T-helper 17 cell (primary cell): Measurements from ENCODE around the gene TSPAN13. TPM values are rescaled to one million over a fixed set of nuclear protein-coding genes. Genes with fewer than 3 reads are reported as not detected.
"Not testable (repeated sequence)": the region's sequence is repeated elsewhere in the genome, so short reads cannot be mapped to it uniquely, and the experiment has no call there.

Experiments used
- ATAC-seq: fragments of 150-1000 bp; cut with Tn5 transposase; 2 replicates; pipeline ENCODE4 v1.10.0; 2021; ENCODE audit warnings: mild to moderate bottlenecking, moderate library complexity
- DNase-seq, 3 donors: peaks; one replicate each; pipeline versions ENCODE4 v3.0.0 to v3.0.0-alpha.2; 2020 to 2021
- H3K9me3 ChIP-seq: one replicate; pipeline ENCODE4 v1.7.0; 2013; ENCODE audit warnings: low read length, mild to moderate bottlenecking; ENCODE audit not compliant: control insufficient read depth, poor library complexity, severe bottlenecking
- H3K27ac Mint-ChIP-seq: one replicate; pipeline ENCODE4 v1.8.0; 2022; ENCODE audit warnings: mild to moderate bottlenecking, moderate library complexity, mixed read lengths
- H3K27me3 Mint-ChIP-seq: one replicate; pipeline ENCODE4 v1.8.0; 2022; ENCODE audit warnings: mixed read lengths
- H3K36me3 Mint-ChIP-seq: one replicate; pipeline ENCODE4 v1.8.0; 2022; ENCODE audit warnings: low read depth, mixed read lengths
- H3K4me1 Mint-ChIP-seq: one replicate; pipeline ENCODE4 v1.8.0; 2022; ENCODE audit warnings: mild to moderate bottlenecking, mixed read lengths
- H3K4me3 Mint-ChIP-seq: one replicate; pipeline ENCODE4 v1.8.0; 2022; ENCODE audit warnings: mild to moderate bottlenecking, moderate library complexity, mixed read lengths
- total RNA-seq, 4 donors: library from RNA in 2 of 4; stranded (reverse) in 2 of 4; gene quantifications; one replicate each; pipeline ENCODE4 v1.2.3 and lab custom pipeline; 2022 to 2026

The TSPAN13 gene
- total RNA-seq, 2 donors from 2014 or later = 0.42 to 1.4 TPM

DNA sequence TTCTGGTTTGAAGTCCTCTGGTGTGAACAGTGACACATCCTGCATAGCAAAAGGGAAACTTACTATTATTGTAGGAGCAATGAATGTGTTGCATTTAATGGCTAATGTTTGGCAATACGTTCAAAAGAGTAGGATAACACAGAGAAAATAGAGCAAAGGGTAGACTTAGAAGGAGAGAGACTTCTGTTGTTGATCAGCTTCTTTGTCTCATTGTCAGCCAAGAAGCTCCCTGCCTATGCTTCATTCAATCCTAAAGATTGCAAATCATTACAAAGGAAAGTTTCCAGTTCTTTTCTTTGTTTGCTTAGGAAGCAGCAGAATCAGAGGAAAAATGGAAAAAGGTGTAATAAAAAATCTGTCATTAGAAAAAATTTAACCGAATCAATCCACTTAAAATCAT, 7.9 kb upstream of the TSPAN13 start:
- H3K27ac Mint-ChIP-seq = no peak overlapping the region
- ATAC-seq (no peak), DNase-seq (no peak)
- no peak overlapping the region for H3K4me3 Mint-ChIP-seq
- H3K27me3 Mint-ChIP-seq = peaks cover 29% of the 10 kb centered on the region
- H3K36me3 Mint-ChIP-seq = no peaks in the 10 kb centered on the region
- H3K9me3 ChIP-seq = no peaks in the 10 kb centered on the region
- no peaks in the 10 kb centered on the region for H3K4me1 Mint-ChIP-seq

DNA sequence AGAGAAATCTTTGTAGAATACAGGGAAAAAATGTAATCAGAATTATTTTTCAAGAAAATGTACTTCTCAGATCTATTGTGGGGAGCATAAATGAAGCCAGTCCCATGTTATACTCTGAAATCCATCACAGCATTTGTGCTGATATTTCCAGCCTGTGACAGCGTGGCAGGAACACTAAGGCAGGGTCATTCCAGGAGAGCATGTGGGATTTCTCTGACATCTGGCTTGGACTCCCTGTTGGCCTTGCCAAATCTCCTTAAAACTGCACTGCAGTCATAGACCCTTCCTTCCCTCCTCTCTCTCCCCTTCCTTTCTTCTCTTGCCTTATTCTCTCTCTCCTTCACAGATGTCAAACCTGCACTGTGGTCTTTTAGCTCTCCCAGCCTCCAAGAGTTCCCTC, 6.5 kb upstream of the TSPAN13 start:
- no peak for ATAC-seq
- no peak overlapping the region for H3K4me3 Mint-ChIP-seq
- no peaks in the 10 kb centered on the region for H3K4me1 Mint-ChIP-seq
- peaks cover 28% of the 10 kb centered on the region for H3K27me3 Mint-ChIP-seq
- DNase-seq = no peak
- H3K27ac Mint-ChIP-seq = no peak overlapping the region
- no peaks in the 10 kb centered on the region for H3K9me3 ChIP-seq
- no peaks in the 10 kb centered on the region for H3K36me3 Mint-ChIP-seq

DNA sequence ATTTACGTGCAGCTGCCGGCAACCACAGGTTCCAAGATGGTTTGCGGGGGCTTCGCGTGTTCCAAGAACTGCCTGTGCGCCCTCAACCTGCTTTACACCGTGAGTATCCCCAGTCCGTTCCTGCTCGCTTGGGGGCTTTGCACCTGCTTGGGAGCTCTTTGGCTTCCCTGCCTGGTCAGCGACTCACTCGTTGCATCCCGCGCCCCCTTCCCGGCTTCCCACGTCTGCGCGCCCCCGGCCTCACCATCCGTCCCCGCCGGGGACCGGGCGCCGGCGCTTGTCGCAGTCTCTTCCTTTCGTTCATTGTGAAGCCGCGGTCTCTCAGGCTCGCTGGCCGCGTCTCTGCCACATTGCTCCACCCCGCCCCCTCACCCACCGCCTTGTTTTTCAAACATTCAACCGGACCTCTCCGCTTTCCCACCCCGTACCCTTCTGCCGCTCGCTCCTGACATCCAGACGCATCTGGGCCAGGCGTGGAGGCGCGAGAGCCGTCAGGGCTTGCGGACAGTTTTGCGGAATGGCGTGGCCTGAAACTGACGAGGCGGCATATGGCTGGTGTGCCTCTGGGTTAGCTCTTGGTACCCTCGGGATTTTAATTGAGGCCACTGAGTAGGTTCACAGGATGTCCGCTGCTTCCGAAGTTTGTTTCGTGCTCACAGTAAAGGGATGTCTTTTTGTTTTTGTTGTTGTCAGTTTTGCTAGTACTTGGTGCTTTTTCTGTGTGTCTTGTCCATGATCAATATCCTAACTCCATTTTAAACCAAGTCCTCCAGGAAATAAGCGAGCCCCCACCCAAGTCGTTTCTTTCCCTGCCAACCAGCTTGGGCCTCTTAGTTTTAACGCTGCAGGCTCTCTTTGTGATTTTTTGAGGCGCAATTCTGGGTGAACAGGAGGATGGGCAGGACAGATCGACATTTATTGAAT, 639 bp downstream of the TSPAN13 start:
- peaks cover 36% of the 10 kb centered on the region for H3K27me3 Mint-ChIP-seq
- DNase-seq (peak in 1 of 3 donors; percentile 3), ATAC-seq (peak; percentile 18)
- no peaks in the 10 kb centered on the region for H3K36me3 Mint-ChIP-seq
- H3K9me3 ChIP-seq = no peaks in the 10 kb centered on the region
- peaks cover 11% of the 10 kb centered on the region for H3K4me1 Mint-ChIP-seq
- peak overlapping the region; percentile 87 for H3K4me3 Mint-ChIP-seq
- no peak overlapping the region for H3K27ac Mint-ChIP-seq

DNA sequence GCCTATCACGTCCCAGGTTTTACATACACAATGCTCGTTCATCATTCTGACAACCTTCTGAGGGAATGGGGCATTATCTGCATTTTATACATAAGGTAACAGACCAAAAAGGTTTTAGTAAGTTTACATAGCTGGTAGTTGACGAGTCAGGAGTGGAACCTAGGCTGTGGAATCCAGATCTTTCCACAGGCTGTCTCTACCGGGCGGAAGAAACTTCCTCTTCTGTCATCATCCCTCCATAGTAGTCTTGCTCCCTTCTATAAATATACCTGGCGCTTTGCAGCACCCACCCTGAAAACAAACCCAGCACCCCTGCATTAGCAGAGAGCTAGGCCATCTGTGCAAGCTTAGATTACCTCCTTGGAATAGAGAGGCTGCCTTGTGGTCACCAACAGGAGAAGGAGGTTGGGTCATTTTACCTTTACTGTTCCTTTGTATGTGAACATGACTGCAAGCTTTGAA, 1.3 kb downstream of the TSPAN13 start:
- Mint-ChIP-seq H3K27ac (no peak overlapping the region), H3K36me3 (no peaks in the 10 kb centered on the region), H3K4me1 (peaks cover 11% of the 10 kb centered on the region), H3K27me3 (peaks cover 33% of the 10 kb centered on the region), H3K4me3 (peak overlapping the region; percentile 87)
- DNase-seq (no peak), ATAC-seq (no peak)
- H3K9me3 ChIP-seq = no peaks in the 10 kb centered on the region

DNA sequence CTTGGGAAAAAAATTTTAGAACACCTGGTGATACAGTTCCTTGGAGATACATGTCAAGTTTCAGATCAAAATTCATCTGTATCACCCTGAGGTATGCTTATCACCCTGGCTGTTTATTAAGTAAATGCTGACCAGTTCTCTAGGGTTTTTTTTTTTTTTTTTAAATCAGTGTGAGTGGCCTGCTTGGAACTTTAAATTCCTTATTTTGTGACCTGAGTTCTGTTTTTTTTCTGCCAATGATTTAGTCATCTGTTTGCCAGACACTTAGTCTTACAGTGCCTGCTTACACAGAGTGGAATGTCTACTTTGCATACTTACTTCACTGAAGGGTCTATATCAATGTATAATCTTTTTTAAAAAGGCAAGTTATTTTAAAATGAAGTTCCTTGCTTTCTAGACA, 1.8 kb downstream of the TSPAN13 start:
- H3K36me3 Mint-ChIP-seq = peaks cover 1% of the 10 kb centered on the region
- peaks cover 11% of the 10 kb centered on the region for H3K4me1 Mint-ChIP-seq
- no peaks in the 10 kb centered on the region for H3K9me3 ChIP-seq
- no peak for DNase-seq
- H3K4me3 Mint-ChIP-seq = no peak overlapping the region
- H3K27me3 Mint-ChIP-seq = peaks cover 33% of the 10 kb centered on the region
- no peak for ATAC-seq
- no peak overlapping the region for H3K27ac Mint-ChIP-seq

DNA sequence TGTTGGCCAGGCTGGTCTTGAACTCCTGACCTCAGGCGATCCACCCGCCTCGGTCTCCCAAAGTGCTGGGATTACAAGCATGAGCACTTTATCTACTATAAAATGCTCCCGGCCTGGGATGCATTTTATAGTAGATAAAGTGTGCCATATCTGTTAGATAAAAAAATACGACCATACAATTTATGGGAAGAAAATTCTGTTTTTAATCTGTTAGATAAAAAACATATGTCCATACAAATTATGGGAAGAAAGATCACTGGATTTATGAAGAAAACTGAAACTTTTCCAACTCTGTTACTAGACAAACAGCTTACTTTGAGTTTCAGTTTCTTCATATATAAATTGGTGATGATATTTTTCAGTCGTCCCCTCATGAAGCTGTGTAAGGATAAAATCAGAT, 4.5 kb downstream of the TSPAN13 start:
- peaks cover 2% of the 10 kb centered on the region for H3K36me3 Mint-ChIP-seq

DNA sequence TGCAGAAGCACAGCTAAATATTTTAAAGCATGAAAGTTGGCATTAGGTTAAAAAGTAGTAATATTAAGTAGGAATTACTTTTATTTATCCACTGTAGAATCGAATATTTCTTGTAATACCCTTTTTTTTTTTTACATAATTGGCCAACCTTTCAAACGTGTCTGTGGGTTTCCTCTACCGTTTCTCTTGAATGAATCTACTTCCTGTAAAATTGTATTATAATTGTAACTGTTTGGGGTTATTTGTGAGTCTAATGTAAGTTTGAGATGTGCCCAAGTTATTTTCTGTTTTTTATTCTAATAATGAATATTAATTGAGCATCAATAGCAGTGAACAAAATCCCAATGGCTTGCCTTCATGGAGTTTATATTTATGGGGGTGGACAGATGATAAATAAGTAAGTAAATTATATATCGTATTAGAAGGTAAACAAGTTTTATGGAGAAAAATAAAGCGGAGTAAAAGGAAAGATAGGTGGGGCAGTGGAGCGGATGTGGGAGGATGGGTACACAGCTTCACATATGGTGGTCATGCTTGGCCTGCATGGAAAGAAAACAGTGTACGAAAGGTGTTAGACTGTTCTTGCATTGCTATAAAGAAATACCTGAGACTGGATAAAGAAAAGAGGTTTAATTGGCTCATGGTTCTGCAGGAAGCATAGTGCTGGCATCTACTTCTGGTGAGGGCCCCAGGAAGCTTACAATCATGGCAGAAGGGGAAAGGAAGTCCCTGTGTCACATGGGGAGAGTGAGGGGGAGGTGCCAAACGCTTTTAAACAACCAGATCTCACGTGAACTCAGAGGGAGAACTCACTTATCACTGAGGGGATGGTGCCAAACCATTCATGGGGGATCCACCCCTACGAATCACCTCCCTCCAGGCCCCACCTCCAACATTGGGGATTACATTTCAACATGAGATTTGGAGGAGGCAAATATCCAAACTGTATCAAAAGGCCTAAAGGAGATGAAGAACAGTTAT, 5.4 kb downstream of the TSPAN13 start:
- Mint-ChIP-seq H3K36me3 (peaks cover 2% of the 10 kb centered on the region), H3K4me1 (peaks cover 11% of the 10 kb centered on the region), H3K27ac (peak overlapping the region; percentile 3), H3K4me3 (no peak overlapping the region), H3K27me3 (peaks cover 26% of the 10 kb centered on the region)
- DNase-seq (no peak), ATAC-seq (no peak)
- no peaks in the 10 kb centered on the region for H3K9me3 ChIP-seq

More for the DNA sequence above, 4.5 kb downstream of the TSPAN13 start:
- peaks cover 11% of the 10 kb centered on the region for H3K4me1 Mint-ChIP-seq
- H3K9me3 ChIP-seq = no peaks in the 10 kb centered on the region
- H3K4me3 Mint-ChIP-seq = no peak overlapping the region
- H3K27me3 Mint-ChIP-seq = peaks cover 26% of the 10 kb centered on the region
- DNase-seq = no peak
- no peak for ATAC-seq
- no peak overlapping the region for H3K27ac Mint-ChIP-seq

DNA sequence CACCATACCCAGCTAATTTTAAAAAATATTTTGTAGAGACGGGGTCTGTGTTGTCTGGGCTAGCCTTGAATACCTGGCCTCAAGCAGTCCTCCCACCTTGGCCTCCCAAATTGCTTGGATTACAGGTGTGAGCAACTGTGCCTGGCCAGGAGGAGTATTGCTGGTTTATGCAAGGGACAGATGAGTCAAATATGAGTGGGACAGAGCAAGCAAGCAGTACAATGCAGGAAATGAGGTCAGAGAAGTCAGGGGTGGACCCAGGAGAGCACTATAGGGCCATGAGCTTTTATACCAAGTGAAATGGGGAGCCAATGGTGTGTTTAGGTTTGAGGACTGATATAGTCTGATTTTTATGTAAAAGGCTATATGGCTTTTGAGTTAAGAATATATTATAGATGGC, 6.3 kb downstream of the TSPAN13 start:
- ATAC-seq = no peak
- no peak for DNase-seq
- Mint-ChIP-seq H3K4me3 (no peak overlapping the region), H3K4me1 (peaks cover 3% of the 10 kb centered on the region), H3K27ac (no peak overlapping the region), H3K27me3 (peaks cover 17% of the 10 kb centered on the region), H3K36me3 (peaks cover 2% of the 10 kb centered on the region)
- no peaks in the 10 kb centered on the region for H3K9me3 ChIP-seq

DNA sequence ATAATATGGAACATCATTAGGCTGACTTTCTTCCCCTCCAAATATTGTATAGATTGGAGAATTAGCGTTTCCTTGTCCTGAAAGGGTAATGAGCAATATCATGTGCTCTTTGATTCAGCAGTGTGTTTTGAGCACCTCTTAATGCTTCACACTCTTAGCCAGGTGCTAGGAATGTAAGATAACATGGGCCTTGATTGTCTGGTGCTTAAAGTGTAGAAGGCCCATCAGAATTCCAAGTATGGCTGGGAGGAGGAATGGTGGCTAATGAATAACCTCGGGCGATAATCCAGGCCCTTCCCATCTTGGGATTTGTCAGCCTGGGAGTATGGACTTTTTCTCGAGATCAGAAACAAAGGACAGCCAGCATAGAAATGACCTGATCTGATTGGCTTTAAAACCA, 8.6 kb downstream of the TSPAN13 start:
- no peak for ATAC-seq

DNA sequence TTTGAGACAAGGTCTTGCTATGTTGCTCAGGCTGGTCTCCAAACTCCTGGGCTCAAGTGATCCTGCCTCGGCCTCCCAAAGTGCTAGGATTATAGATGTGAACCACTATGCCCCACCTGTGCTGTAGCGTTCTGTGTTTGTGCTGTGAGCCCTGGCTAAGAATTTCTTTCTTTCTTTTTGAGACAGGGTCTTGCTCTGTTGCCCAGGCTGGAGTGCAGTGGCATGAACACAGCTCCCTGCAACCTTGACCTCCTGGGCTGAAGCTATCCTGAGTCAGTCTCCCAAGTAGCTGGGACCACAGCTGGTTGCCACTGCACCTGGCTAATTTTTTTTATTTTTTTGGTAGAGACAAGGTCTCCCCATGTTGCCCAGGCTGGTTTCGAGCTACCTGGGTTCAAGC, 11.4 kb downstream of the TSPAN13 start:
- no peak overlapping the region for H3K4me3 Mint-ChIP-seq

More for the DNA sequence above, 8.6 kb downstream of the TSPAN13 start:
- Mint-ChIP-seq H3K4me3 (no peak overlapping the region), H3K36me3 (peaks cover 2% of the 10 kb centered on the region), H3K27ac (no peak overlapping the region), H3K4me1 (no peaks in the 10 kb centered on the region), H3K27me3 (peaks cover 5% of the 10 kb centered on the region)
- no peaks in the 10 kb centered on the region for H3K9me3 ChIP-seq
- DNase-seq = no peak

DNA sequence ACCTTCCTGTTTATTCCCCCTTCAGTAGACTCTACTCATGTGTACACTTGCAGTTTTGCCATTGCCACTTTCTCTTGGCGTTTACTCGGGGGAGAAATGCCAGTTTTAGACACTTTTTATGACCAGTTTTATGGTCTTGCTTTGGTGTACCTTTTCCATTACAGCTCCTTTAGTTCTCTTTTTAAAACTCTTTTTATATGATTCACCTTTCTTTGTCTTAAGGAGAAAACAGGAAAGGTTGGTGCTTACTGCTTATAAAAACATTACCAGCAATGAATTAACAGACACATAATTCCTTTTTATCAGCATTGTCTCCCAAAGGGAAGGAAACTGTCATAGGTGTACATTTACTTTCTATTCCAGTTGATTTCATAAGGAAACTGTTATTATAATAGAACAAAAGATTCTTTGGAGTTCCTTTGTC, 11.9 kb downstream of the TSPAN13 start:
- no peak overlapping the region for H3K4me3 Mint-ChIP-seq
- H3K36me3 Mint-ChIP-seq = peaks cover under 1% of the 10 kb centered on the region
- peaks cover 6% of the 10 kb centered on the region for H3K27me3 Mint-ChIP-seq
- ATAC-seq (no peak), DNase-seq (no peak)
- no peak overlapping the region for H3K27ac Mint-ChIP-seq
- H3K9me3 ChIP-seq = no peaks in the 10 kb centered on the region
- H3K4me1 Mint-ChIP-seq = no peaks in the 10 kb centered on the region

More for the DNA sequence above, 11.4 kb downstream of the TSPAN13 start:
- H3K27me3 Mint-ChIP-seq = peaks cover 4% of the 10 kb centered on the region
- no peak for ATAC-seq
- H3K4me1 Mint-ChIP-seq = no peaks in the 10 kb centered on the region
- H3K9me3 ChIP-seq = no peaks in the 10 kb centered on the region
- no peak for DNase-seq
- peaks cover 2% of the 10 kb centered on the region for H3K36me3 Mint-ChIP-seq
- no peak overlapping the region for H3K27ac Mint-ChIP-seq

DNA sequence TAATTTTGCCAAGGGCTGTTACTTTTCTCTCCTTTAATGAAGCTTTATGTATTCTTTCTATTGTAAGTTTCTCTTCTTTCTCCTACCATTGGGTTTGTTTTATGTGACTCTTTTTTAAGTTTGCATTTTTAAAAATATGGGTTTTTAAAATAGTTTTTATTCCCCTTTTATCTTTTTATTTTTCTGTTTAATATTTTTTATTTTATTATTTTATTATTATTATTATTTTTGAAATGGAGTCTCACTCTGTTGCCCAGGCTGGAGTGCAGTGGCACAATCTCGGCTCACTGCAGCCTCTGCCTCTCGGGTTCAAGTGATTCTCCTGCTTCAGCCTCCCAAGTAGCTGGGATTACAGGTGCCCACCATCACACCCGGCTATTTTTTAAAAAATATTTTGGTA, 16.4 kb downstream of the TSPAN13 start:
- H3K4me1 Mint-ChIP-seq, ATAC-seq, H3K9me3 ChIP-seq, H3K27ac Mint-ChIP-seq, DNase-seq, H3K4me3 Mint-ChIP-seq, H3K36me3 Mint-ChIP-seq: not testable (repeated sequence)
- H3K27me3 Mint-ChIP-seq = peaks cover 26% of the 10 kb centered on the region
